HG03469 (cell line): ENCODE data around the gene CDKN3.
"Not testable (repeated sequence)": the region's sequence is repeated elsewhere in the genome, so short reads cannot be mapped to it uniquely, and the experiment has no call there.

Experiments
- ATAC-seq: cut with Tn5 transposase; IDR thresholded peaks from one replicate; pipeline ENCODE4 v1.9.1; 2021; ENCODE audit warnings: mild to moderate bottlenecking, moderate library complexity, moderate number of reproducible peaks; ENCODE audit not compliant: unreplicated experiment

The CDKN3 gene

DNA sequence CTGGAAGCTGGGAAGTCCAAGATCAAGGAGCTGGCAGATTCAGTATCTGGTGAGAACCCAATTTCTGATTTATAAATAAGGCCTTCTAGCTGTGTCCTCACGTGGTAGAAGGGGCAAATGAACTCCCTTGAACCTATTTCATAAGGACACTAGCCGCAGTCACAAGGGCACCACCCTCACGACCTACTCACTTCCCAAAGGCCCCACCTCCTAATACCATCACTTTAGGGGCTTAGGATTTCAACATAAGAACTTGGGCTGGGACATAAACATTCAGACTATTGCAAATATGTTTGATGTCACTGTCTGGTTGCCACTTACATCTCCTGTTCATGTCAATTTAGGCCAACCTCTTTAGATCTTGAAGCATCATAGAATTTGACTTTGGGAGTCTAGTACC is 55.2 kb downstream of the CDKN3 start:
- ATAC-seq: no peak

DNA sequence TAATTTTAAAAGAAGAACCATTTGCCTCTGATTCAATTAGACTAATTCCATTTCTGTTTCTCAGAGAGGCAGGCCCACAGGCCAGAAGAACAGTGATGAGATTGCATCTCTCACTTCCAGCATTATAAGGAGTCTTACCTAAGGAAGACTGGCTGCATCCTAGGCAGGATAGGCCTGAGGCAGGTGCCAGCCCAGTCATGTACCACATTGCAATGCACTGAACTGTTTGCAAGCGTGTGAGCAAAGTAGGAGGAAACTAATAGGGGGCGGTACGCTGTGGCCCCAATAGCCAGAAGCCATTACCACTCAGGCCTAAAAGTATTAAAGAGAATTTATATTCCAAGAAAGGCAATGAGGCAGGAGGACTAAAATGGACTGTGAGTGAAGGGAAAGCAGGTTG is 56.4 kb downstream of the CDKN3 start:
- no peak for ATAC-seq

DNA sequence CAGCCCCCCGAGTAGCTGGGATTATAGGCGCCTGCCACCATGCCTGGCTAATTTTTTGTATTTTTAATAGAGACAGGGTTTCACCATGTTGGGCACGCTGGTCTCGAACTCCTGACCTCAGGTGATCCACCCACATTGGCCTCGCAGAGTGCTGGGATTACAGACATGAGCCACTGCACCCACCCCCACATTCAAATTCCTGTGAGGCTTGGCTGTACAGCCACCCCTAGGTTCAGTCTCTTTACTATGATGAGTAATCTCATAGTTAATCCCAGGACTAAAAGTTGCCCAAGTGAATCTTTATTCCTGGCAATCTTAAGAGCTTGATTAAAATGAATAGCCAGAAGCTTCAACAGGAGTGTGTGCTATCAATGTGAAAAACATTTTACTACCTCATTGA is 57.2 kb downstream of the CDKN3 start:
- not testable (repeated sequence) for ATAC-seq

- ATAC-seq: no peak
Observed at GRCh38 chr14:54455363-54455762, 58.6 kb downstream of the CDKN3 start.

- ATAC-seq: not testable (repeated sequence)
Observed at GRCh38 chr14:54456820-54457608, 60.2 kb downstream of the CDKN3 start.

- no peak for ATAC-seq
Observed at GRCh38 chr14:54457609-54457996, 60.8 kb downstream of the CDKN3 start.

- not testable (repeated sequence) for ATAC-seq
Observed at GRCh38 chr14:54458536-54458935, 61.7 kb downstream of the CDKN3 start.

DNA sequence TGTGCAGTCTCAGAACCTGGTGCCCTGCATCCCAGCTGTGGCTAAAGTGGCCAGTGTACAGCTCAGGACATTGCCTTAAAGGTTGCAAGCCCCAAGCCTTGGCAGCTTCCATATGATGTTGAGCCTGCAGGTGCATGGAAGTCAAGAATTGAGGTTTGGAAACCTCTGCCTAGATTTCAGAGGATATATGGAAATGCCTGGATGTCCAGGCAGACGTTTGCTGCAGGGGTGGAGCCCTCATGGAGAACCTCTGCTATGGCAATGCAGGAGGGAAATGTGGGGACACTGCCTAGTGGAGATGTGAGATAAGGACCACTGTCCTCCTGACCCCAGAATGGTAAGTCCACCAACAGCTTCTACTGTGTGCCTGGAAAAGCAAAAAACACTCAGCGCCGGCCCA is 62.3 kb downstream of the CDKN3 start:
- ATAC-seq: no peak

GRCh38 chr14:54462048-54462447 is 65.2 kb downstream of the CDKN3 start:
- ATAC-seq: no peak

- no peak for ATAC-seq
Observed at GRCh38 chr14:54465654-54466053, 68.8 kb downstream of the CDKN3 start.

- ATAC-seq: no peak
Observed at GRCh38 chr14:54467280-54467679, 70.5 kb downstream of the CDKN3 start.
